ENCODE results near the gene RPRD1B.

- TF ChIP-seq CTCF (conservative IDR thresholded peaks at IDR 0.05; ENCODE audit: low read length): no peak
- TF ChIP-seq EZH2phosphoT487 (IDR thresholded peaks at IDR 0.05; ENCODE audit: borderline replicate concordance): no peak
Observed at GRCh38 chr20:38078084-38078483, 44.5 kb downstream of the RPRD1B start.
